ENCODE results near the gene BHLHA15.

The BHLHA15 gene

DNA sequence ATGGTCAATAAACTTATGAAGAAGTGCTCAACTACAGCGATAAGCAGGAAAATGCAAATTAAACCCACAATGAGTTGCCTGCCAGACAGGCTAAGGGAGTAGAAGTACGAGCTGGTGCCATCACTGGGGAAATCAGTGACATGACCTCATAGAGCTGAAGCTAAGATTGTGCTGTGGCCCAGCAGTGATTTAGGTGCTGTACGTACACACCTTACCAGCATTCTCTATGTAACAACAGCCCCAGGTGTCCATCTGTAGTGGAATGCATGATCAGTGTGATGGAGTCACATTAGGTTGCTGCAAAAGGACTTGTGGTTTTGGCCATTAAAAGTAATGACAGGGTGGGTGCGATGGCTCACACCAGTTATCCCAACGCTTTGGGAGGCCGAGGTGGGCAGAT is 46.5 kb downstream of the BHLHA15 start:
- no peak overlapping the region for H3K4me3 ChIP-seq (ENCODE audit: low read depth, low read length)
- H3K27ac ChIP-seq = no peak overlapping the region
- H3K9me3 ChIP-seq (ENCODE audit: severe bottlenecking) = peaks cover 5% of the 10 kb centered on the region
- H3K36me3 ChIP-seq = peaks cover 32% of the 10 kb centered on the region
- TF ChIP-seq, protein P1, sequence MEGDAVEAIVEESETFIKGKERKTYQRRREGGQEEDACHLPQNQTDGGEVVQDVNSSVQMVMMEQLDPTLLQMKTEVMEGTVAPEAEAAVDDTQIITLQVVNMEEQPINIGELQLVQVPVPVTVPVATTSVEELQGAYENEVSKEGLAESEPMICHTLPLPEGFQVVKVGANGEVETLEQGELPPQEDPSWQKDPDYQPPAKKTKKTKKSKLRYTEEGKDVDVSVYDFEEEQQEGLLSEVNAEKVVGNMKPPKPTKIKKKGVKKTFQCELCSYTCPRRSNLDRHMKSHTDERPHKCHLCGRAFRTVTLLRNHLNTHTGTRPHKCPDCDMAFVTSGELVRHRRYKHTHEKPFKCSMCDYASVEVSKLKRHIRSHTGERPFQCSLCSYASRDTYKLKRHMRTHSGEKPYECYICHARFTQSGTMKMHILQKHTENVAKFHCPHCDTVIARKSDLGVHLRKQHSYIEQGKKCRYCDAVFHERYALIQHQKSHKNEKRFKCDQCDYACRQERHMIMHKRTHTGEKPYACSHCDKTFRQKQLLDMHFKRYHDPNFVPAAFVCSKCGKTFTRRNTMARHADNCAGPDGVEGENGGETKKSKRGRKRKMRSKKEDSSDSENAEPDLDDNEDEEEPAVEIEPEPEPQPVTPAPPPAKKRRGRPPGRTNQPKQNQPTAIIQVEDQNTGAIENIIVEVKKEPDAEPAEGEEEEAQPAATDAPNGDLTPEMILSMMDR (IDR thresholded peaks at IDR 0.05; ENCODE audit: low read depth, low read length) = no peak
- no peak for DNase-seq
- no peaks in the 10 kb centered on the region for H3K27me3 ChIP-seq (ENCODE audit: insufficient read depth, low read depth, severe bottlenecking)
